Measurements from ENCODE around the gene SRP54. TPM values are rescaled to one million over a fixed set of nuclear protein-coding genes. Genes with fewer than 3 reads are reported as not detected.

The SRP54 gene
- total and polyA plus RNA-seq, 12 donors: 17.7 to 143 (median 56.5) TPM

DNA sequence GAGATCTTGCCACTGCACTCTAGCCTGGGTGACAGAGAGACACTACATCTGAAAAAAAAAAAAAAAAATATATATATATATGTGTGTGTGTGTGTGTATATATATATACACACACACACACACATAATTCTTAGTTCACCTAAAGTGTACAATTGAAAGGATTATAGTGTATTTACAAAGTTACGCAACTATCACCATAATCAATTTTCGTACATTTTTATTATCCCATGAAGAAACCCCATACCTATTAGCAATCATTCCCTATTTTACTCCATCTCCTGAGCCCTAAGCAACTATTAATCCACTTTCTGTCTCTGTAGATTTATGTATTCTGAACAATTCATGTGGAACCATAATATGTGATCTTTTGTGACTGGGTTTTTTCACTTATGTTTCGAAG lies 4.4 kb downstream of the SRP54 start:
- no peak overlapping the region for H3K27ac ChIP-seq
- WGBS, 4 donors: 93 to 97% (median 95%) methylated on average over 3 of the region's 3 CpGs

DNA sequence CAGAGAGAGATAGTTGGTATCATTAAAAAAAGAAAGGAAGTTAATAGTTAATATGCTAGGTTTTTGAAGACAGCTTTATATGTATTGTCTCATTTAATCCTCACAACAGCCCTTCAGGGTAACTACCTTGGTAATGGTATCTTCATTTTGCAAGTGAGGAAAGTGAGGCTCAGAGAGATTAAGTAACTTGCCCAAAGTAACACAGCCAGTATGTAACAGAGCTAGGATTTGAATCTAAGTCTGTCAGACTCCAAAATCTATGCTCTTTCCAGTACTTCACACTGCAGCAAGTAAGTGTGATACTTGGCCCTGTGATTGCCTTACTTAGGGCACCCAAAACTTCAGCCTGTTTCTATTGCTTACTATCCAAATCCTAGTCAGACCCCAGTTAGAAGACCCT lies 7.0 kb downstream of the SRP54 start:
- no peaks in the 10 kb centered on the region for H3K27me3 ChIP-seq
- TF ChIP-seq, protein P1, sequence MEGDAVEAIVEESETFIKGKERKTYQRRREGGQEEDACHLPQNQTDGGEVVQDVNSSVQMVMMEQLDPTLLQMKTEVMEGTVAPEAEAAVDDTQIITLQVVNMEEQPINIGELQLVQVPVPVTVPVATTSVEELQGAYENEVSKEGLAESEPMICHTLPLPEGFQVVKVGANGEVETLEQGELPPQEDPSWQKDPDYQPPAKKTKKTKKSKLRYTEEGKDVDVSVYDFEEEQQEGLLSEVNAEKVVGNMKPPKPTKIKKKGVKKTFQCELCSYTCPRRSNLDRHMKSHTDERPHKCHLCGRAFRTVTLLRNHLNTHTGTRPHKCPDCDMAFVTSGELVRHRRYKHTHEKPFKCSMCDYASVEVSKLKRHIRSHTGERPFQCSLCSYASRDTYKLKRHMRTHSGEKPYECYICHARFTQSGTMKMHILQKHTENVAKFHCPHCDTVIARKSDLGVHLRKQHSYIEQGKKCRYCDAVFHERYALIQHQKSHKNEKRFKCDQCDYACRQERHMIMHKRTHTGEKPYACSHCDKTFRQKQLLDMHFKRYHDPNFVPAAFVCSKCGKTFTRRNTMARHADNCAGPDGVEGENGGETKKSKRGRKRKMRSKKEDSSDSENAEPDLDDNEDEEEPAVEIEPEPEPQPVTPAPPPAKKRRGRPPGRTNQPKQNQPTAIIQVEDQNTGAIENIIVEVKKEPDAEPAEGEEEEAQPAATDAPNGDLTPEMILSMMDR (IDR thresholded peaks at IDR 0.05): no peak
- no peak for TF ChIP-seq POLR2A (IDR thresholded peaks at IDR 0.05)
- no peaks in the 10 kb centered on the region for H3K36me3 ChIP-seq (replicated peaks in 1 of 2)
- H3K27ac ChIP-seq: no peak overlapping the region
- no peak overlapping the region for H3K4me3 ChIP-seq
- H3K4me1 ChIP-seq (replicated peaks in 1 of 2): peaks cover 0 to 15% of the 10 kb centered on the region in 2 donors
- no peaks in the 10 kb centered on the region for H3K9me3 ChIP-seq (replicated peaks in 1 of 3)
- no peak for DNase-seq
- intact Hi-C loops (cut with DNase I): loop anchor here in 1 of 2 donors (10.0 kb wide), 1 partner anchor 125 kb away; no protein-coding TSS in a partner anchor

More for the DNA sequence above, 4.4 kb downstream of the SRP54 start:
- no peaks in the 10 kb centered on the region for H3K9me3 ChIP-seq (replicated peaks in 1 of 3)
- TF ChIP-seq, protein P1 (IDR thresholded peaks at IDR 0.05): no peak
- no peak for TF ChIP-seq POLR2A (IDR thresholded peaks at IDR 0.05)
- peaks cover 11 to 28% of the 10 kb centered on the region in 2 donors for H3K4me1 ChIP-seq (replicated peaks in 1 of 2)
- DNase-seq: no peak
- H3K4me3 ChIP-seq: no peak overlapping the region
- H3K27me3 ChIP-seq: no peaks in the 10 kb centered on the region
- no peaks in the 10 kb centered on the region for H3K36me3 ChIP-seq (replicated peaks in 1 of 2)
- intact Hi-C loops (cut with DNase I): loop anchor here in 1 of 2 donors (10.0 kb wide), 1 partner anchor 128 kb away; no protein-coding TSS in a partner anchor

DNA sequence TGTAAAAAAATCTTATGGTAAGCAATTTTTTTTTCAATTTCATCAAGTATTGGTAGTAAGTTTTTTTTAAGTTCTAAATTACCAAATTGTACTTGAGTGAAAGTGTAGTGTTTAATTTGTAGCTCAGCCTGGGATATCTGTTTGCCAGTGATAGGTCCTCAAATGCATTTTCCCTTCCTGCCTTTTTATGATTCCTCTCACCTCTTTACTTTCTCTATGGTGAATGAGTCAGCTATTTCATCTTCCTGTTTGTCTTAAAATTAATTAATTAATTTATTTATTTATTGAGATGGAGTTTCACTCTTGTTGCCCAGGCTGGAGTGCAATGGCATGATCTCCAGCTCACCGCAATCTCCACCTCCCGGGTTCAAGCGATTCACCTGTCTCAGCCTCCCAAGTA lies 10.6 kb downstream of the SRP54 start:
- Histone ChIP-seq H3K27ac (no peak overlapping the region), H3K4me3 (no peak overlapping the region), H3K9me3 (replicated peaks in 1 of 3) (no peaks in the 10 kb centered on the region), H3K27me3 (no peaks in the 10 kb centered on the region), H3K4me1 (replicated peaks in 1 of 2) (no peaks in the 10 kb centered on the region), H3K36me3 (replicated peaks in 1 of 2) (no peaks in the 10 kb centered on the region)
- no peak for DNase-seq
- TF ChIP-seq POLR2A (IDR thresholded peaks at IDR 0.05): no peak
- TF ChIP-seq, protein P1 (IDR thresholded peaks at IDR 0.05): no peak
- intact Hi-C loops (cut with DNase I): no loop called here
- 97 to 99% (median 98%) methylated on average over 3 of the region's 3 CpGs for whole genome bisulfite sequencing, 4 donors

DNA sequence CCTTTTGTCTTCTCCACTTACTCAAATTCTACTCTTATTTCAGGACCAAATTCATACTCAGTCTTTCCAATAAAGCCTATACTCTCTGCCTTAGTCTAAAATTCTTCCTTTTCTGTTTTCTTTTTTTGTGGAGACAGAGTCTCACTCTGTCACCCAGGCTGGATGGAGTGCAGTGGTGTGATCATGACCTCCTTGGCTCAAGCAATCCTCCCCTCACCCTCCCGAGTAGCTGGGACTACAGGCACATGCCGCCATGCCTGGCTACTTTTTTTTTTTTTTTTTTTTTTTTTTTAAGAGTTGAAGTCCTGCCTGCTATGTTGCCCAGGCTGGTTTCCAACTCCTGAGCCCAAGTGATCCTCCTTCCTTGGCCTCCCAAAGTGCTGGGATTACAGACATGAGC lies 11.9 kb downstream of the SRP54 start:
- Histone ChIP-seq H3K9me3 (replicated peaks in 1 of 3) (no peaks in the 10 kb centered on the region), H3K36me3 (replicated peaks in 1 of 2) (peaks cover 0 to 5% of the 10 kb centered on the region in 2 donors), H3K27me3 (no peaks in the 10 kb centered on the region), H3K27ac (no peak overlapping the region), H3K4me3 (no peak overlapping the region), H3K4me1 (replicated peaks in 1 of 2) (no peaks in the 10 kb centered on the region)
- WGBS, 4 donors: 38 to 40% (median 40%) methylated on average over 2 of the region's 2 CpGs
- intact Hi-C loops (cut with DNase I): no loop called here
- DNase-seq: peak; percentile 42 to 72 (median 65)
- TF ChIP-seq, protein P1 (IDR thresholded peaks at IDR 0.05): no peak
- no peak for TF ChIP-seq POLR2A (IDR thresholded peaks at IDR 0.05)

Measured in adrenal gland (tissue), 12 donors.